GM13976 (cell line): Measurements from ENCODE around the gene FAM184B.
"Not testable (repeated sequence)": the region's sequence is repeated elsewhere in the genome, so short reads cannot be mapped to it uniquely, and the experiment has no call there.

Source experiments
- DNase-seq: peaks from one replicate; pipeline ENCODE4 v3.0.0; 2012; ENCODE audit warnings: low spot score
- CTCF ChIP-seq: IDR thresholded peaks from 2 replicates; pipeline ENCODE4 v1.5.1; 2012; ENCODE audit warnings: borderline replicate concordance, mild to moderate bottlenecking; ENCODE audit not compliant: insufficient read depth; ENCODE audit errors: extremely low read depth, missing control alignments, control extremely low read depth
- in situ Hi-C: fragments of 300-500 bp; cut with MboI; formaldehyde crosslinking; loops from one replicate; pipeline ENCODE4 v1.12.0; 2022; ENCODE audit warnings: low sequenced_read_pairs, mixed read lengths, inconsistent platforms; ENCODE audit not compliant: unreplicated experiment

FAM184B gene

GRCh38 chr4:17665852-17666251 lies 115.6 kb downstream of the FAM184B start:
- DNase-seq: no peak
- TF ChIP-seq CTCF: no peak
- in situ Hi-C loops: no loop called here

GRCh38 chr4:17665346-17665745 lies 116.1 kb downstream of the FAM184B start:
- DNase-seq: no peak
- in situ Hi-C loops: no loop called here
- no peak for TF ChIP-seq CTCF

- in situ Hi-C loops: no loop called here
- TF ChIP-seq CTCF: no peak
- no peak for DNase-seq
Measured at GRCh38 chr4:17664755-17665154, 116.7 kb downstream of the FAM184B start.

GRCh38 chr4:17662694-17663093 lies 118.7 kb downstream of the FAM184B start:
- in situ Hi-C loops: no loop called here
- no peak for DNase-seq
- no peak for TF ChIP-seq CTCF

GRCh38 chr4:17659196-17659595 lies 122.2 kb downstream of the FAM184B start:
- in situ Hi-C loops, DNase-seq: not testable (repeated sequence)

GRCh38 chr4:17657849-17658248 lies 123.6 kb downstream of the FAM184B start:
- in situ Hi-C loops: no loop called here
- no peak for TF ChIP-seq CTCF
- no peak for DNase-seq

- TF ChIP-seq CTCF: no peak
- in situ Hi-C loops: no loop called here
- DNase-seq: no peak
Measured at GRCh38 chr4:17657090-17657489, 124.3 kb downstream of the FAM184B start.
